GM23338 (cell line): Measurements from ENCODE around the gene POLE. TPM values are rescaled to one million over a fixed set of nuclear protein-coding genes. Genes with fewer than 3 reads are reported as not detected.

Experiments
- ATAC-seq: fragments of 200-7000 bp; cut with Tn5 transposase; 3 replicates; pipeline ENCODE4 v1.9.1; 2020
- DNase-seq: peaks from one replicate; pipeline ENCODE4 v3.0.0-alpha.2; 2015; ENCODE audit warnings: low spot score
- H2AFZ ChIP-seq: fragments of 200-600 bp; sonication (generic); 2 replicates; pipeline ENCODE4 v1.8.0; 2016; ENCODE audit warnings: antibody characterized with exemption, mild to moderate bottlenecking, moderate library complexity
- H3F3A ChIP-seq: fragments of 200-600 bp; sonication (generic); replicated peaks from 2 replicates; pipeline ENCODE4 v1.8.0; 2017; ENCODE audit warnings: antibody characterized with exemption, mixed run types, low read depth
- H3K27ac ChIP-seq: fragments of 200-600 bp; sonication (generic); 2 replicates; pipeline ENCODE4 v1.6.1; 2016; ENCODE audit warnings: low read depth
- H3K27me3 ChIP-seq: fragments of 200-600 bp; sonication (generic); 2 replicates; pipeline ENCODE4 v1.8.0; 2016; ENCODE audit warnings: mild to moderate bottlenecking, mixed run types, moderate library complexity; ENCODE audit not compliant: insufficient read depth
- H3K36me3 ChIP-seq: fragments of 200-600 bp; sonication (generic); 2 replicates; pipeline ENCODE4 v1.8.0; 2016; ENCODE audit warnings: mild to moderate bottlenecking; ENCODE audit not compliant: insufficient read depth
- H3K4me1 ChIP-seq: fragments of 200-600 bp; sonication (generic); 2 replicates; pipeline ENCODE4 v1.8.0; 2016; ENCODE audit warnings: mild to moderate bottlenecking, moderate library complexity; ENCODE audit not compliant: insufficient read depth
- H3K4me2 ChIP-seq: fragments of 200-600 bp; sonication (generic); 2 replicates; pipeline ENCODE4 v1.7.1; 2017; ENCODE audit warnings: mixed run types
- H3K4me3 ChIP-seq: fragments of 200-600 bp; sonication (generic); 2 replicates; pipeline ENCODE4 v1.6.1; 2016; ENCODE audit warnings: mixed run types
- H3K79me2 ChIP-seq: fragments of 200-600 bp; sonication (generic); replicated peaks from 2 replicates; pipeline ENCODE4 v1.8.0; 2017; ENCODE audit warnings: mild to moderate bottlenecking; ENCODE audit not compliant: insufficient read depth
- H3K9me2 ChIP-seq: fragments of 200-600 bp; sonication (generic); 2 replicates; pipeline ENCODE4 v1.8.0; 2017; ENCODE audit not compliant: insufficient read depth
- H4K20me1 ChIP-seq: fragments of 200-600 bp; sonication (generic); replicated peaks from 2 replicates; pipeline ENCODE4 v1.8.0; 2017; ENCODE audit warnings: mild to moderate bottlenecking; ENCODE audit not compliant: insufficient read depth
- H3K27ac Mint-ChIP-seq: 2 replicates; pipeline ENCODE4 v1.8.0; 2020; ENCODE audit warnings: inconsistent platforms, mild to moderate bottlenecking, moderate library complexity, mixed read lengths
- H3K27me3 Mint-ChIP-seq: 3 replicates; pipeline ENCODE4 v1.8.0; 2022; ENCODE audit warnings: low read depth, mild to moderate bottlenecking, moderate library complexity, mixed read lengths, inconsistent platforms; ENCODE audit not compliant: insufficient read depth, poor library complexity
- H3K36me3 Mint-ChIP-seq: 3 replicates; pipeline ENCODE4 v1.8.0; 2021; ENCODE audit warnings: low read depth, mild to moderate bottlenecking, inconsistent platforms, moderate library complexity, mixed read lengths
- H3K4me1 Mint-ChIP-seq: 3 replicates; pipeline ENCODE4 v1.8.0; 2020; ENCODE audit warnings: mild to moderate bottlenecking, inconsistent platforms, mixed read lengths
- H3K4me3 Mint-ChIP-seq: 3 replicates; pipeline ENCODE4 v1.8.0; 2021; ENCODE audit warnings: moderate library complexity, mild to moderate bottlenecking, inconsistent platforms, mixed read lengths
- H3K9me3 Mint-ChIP-seq: 3 replicates; pipeline ENCODE4 v1.8.0; 2020; ENCODE audit warnings: moderate library complexity, mild to moderate bottlenecking, inconsistent platforms, mixed read lengths
- EZH2 ChIP-seq: fragments of 200-600 bp; sonication (generic); IDR thresholded peaks from one replicate; pipeline ENCODE4 v1.8.0; 2017; ENCODE audit warnings: antibody characterized with exemption, mild to moderate bottlenecking, low read depth; ENCODE audit not compliant: unreplicated experiment
- EZH2phosphoT487 ChIP-seq: fragments of 200-600 bp; sonication (generic); IDR thresholded peaks from one replicate; pipeline ENCODE4 v1.8.1; 2018; ENCODE audit warnings: antibody characterized with exemption; ENCODE audit not compliant: unreplicated experiment
- JUNB ChIP-seq: IDR thresholded peaks from one replicate; pipeline ENCODE4 v1.6.1; 2016; ENCODE audit warnings: antibody characterized with exemption; ENCODE audit not compliant: unreplicated experiment
- POLR2AphosphoS5 ChIP-seq: IDR thresholded peaks from 2 replicates; pipeline ENCODE4 v1.6.1; 2016; ENCODE audit warnings: antibody characterized with exemption, low read depth
- STAT1 ChIP-seq: IDR thresholded peaks from one replicate; pipeline ENCODE4 v1.6.1; 2016; ENCODE audit warnings: antibody characterized with exemption; ENCODE audit not compliant: unreplicated experiment
- ZNF114 ChIP-seq: fragments of 250-450 bp; sonication (Bioruptor Pico); IDR thresholded peaks from 2 replicates; pipeline ENCODE4 v1.5.0; 2020; ENCODE audit warnings: mild to moderate bottlenecking, moderate library complexity
- ZNF331 ChIP-seq: fragments of 250-450 bp; sonication (Bioruptor Pico); IDR thresholded peaks from 2 replicates; pipeline ENCODE4 v1.5.0; 2020; ENCODE audit warnings: low read depth, mild to moderate bottlenecking, moderate library complexity
- polyA plus RNA-seq: library from polyadenylated mRNA; unstranded; fragments of >200 nt; fragmentation: Nextera tagmentation; extraction: Ambion mirVana; gene quantifications from 2 replicates; pipeline ENCODE4 v1.2.1, GENCODE V29; 2016
- total RNA-seq: library from RNA; depleted of rRNA; stranded (reverse); fragments of >200 nt; shearing (Covaris generic); gene quantifications from 2 replicates; pipeline ENCODE4 v1.2.3, GENCODE V29; 2014
- TF ChIP-seq, protein P1 (sequence below): IDR thresholded peaks from 2 replicates; pipeline ENCODE4 v1.6.1; 2016; ENCODE audit warnings: antibody characterized with exemption
- TF ChIP-seq, protein P2 (sequence below): fragments of 250-450 bp; sonication (Bioruptor Pico); IDR thresholded peaks from 2 replicates; pipeline ENCODE4 v1.5.0; 2020; ENCODE audit warnings: mild to moderate bottlenecking, moderate library complexity
- TF ChIP-seq, protein P3 (sequence below): IDR thresholded peaks from one replicate; pipeline ENCODE4 v1.6.1; 2018; ENCODE audit warnings: antibody characterized with exemption; ENCODE audit not compliant: unreplicated experiment
- TF ChIP-seq, protein P4 (sequence below), 2 experiments: fragments of 200-600 bp in 1 of 2; sonication (generic) in 1 of 2; conservative IDR thresholded peaks; 2 replicates each; pipeline versions ENCODE4 v1.5.1 to v1.6.1; 2016 to 2017; ENCODE audit warnings: antibody characterized with exemption in 2 of 2, low read depth in 2 of 2, mild to moderate bottlenecking in 2 of 2, moderate library complexity in 1 of 2

The POLE gene
- total and polyA plus RNA-seq, 2 experiments from 2014 or later = 33.6 to 125 TPM

DNA sequence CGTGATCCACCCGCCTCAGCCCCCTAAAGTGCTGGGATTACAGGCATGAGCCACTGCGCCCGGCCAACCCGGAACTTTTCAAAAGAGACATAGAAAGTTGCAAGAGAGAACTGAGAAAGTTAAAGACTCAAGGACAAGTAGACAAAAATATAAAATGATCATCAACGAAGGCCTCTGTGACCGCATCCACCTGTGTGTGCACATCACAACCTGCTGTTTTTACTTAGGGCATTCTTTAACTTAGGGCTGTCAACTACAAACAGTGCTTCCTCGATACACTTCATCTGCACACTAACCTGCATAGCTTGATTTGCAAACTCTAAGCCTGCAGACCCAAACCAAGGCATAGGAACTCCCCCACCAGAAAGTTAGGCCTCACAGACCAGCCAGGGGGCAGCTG, 53.7 kb downstream of the POLE start:
- Mint-ChIP-seq H3K9me3 (no peaks in the 10 kb centered on the region; the same call in 2 of the 3 replicates), H3K27ac (no peak overlapping the region), H3K27me3 (peaks cover 14% of the 10 kb centered on the region), H3K4me3 (no peak overlapping the region), H3K36me3 (peaks cover 99% of the 10 kb centered on the region), H3K4me1 (no peaks in the 10 kb centered on the region)
- DNase-seq (no peak), ATAC-seq (no peak)
- Histone ChIP-seq H4K20me1 (peaks cover 28% of the 10 kb centered on the region), H3K27ac (no peak overlapping the region), H3K36me3 (peaks cover 49% of the 10 kb centered on the region), H3K4me1 (no peaks in the 10 kb centered on the region), H3K9me2 (no peaks in the 10 kb centered on the region), H3K79me2 (no peaks in the 10 kb centered on the region), H2AFZ (no peak overlapping the region), H3F3A (peaks cover 9% of the 10 kb centered on the region; the same call in 1 of the 2 replicates), H3K27me3 (no peaks in the 10 kb centered on the region), H3K4me2 (no peak overlapping the region), H3K4me3 (no peak overlapping the region)
- TF ChIP-seq EZH2 = no peak
- TF ChIP-seq, protein P1, sequence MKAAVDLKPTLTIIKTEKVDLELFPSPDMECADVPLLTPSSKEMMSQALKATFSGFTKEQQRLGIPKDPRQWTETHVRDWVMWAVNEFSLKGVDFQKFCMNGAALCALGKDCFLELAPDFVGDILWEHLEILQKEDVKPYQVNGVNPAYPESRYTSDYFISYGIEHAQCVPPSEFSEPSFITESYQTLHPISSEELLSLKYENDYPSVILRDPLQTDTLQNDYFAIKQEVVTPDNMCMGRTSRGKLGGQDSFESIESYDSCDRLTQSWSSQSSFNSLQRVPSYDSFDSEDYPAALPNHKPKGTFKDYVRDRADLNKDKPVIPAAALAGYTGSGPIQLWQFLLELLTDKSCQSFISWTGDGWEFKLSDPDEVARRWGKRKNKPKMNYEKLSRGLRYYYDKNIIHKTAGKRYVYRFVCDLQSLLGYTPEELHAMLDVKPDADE = no peak
- TF ChIP-seq ZNF331 = no peak
- TF ChIP-seq POLR2AphosphoS5 = no peak
- TF ChIP-seq, protein P2, sequence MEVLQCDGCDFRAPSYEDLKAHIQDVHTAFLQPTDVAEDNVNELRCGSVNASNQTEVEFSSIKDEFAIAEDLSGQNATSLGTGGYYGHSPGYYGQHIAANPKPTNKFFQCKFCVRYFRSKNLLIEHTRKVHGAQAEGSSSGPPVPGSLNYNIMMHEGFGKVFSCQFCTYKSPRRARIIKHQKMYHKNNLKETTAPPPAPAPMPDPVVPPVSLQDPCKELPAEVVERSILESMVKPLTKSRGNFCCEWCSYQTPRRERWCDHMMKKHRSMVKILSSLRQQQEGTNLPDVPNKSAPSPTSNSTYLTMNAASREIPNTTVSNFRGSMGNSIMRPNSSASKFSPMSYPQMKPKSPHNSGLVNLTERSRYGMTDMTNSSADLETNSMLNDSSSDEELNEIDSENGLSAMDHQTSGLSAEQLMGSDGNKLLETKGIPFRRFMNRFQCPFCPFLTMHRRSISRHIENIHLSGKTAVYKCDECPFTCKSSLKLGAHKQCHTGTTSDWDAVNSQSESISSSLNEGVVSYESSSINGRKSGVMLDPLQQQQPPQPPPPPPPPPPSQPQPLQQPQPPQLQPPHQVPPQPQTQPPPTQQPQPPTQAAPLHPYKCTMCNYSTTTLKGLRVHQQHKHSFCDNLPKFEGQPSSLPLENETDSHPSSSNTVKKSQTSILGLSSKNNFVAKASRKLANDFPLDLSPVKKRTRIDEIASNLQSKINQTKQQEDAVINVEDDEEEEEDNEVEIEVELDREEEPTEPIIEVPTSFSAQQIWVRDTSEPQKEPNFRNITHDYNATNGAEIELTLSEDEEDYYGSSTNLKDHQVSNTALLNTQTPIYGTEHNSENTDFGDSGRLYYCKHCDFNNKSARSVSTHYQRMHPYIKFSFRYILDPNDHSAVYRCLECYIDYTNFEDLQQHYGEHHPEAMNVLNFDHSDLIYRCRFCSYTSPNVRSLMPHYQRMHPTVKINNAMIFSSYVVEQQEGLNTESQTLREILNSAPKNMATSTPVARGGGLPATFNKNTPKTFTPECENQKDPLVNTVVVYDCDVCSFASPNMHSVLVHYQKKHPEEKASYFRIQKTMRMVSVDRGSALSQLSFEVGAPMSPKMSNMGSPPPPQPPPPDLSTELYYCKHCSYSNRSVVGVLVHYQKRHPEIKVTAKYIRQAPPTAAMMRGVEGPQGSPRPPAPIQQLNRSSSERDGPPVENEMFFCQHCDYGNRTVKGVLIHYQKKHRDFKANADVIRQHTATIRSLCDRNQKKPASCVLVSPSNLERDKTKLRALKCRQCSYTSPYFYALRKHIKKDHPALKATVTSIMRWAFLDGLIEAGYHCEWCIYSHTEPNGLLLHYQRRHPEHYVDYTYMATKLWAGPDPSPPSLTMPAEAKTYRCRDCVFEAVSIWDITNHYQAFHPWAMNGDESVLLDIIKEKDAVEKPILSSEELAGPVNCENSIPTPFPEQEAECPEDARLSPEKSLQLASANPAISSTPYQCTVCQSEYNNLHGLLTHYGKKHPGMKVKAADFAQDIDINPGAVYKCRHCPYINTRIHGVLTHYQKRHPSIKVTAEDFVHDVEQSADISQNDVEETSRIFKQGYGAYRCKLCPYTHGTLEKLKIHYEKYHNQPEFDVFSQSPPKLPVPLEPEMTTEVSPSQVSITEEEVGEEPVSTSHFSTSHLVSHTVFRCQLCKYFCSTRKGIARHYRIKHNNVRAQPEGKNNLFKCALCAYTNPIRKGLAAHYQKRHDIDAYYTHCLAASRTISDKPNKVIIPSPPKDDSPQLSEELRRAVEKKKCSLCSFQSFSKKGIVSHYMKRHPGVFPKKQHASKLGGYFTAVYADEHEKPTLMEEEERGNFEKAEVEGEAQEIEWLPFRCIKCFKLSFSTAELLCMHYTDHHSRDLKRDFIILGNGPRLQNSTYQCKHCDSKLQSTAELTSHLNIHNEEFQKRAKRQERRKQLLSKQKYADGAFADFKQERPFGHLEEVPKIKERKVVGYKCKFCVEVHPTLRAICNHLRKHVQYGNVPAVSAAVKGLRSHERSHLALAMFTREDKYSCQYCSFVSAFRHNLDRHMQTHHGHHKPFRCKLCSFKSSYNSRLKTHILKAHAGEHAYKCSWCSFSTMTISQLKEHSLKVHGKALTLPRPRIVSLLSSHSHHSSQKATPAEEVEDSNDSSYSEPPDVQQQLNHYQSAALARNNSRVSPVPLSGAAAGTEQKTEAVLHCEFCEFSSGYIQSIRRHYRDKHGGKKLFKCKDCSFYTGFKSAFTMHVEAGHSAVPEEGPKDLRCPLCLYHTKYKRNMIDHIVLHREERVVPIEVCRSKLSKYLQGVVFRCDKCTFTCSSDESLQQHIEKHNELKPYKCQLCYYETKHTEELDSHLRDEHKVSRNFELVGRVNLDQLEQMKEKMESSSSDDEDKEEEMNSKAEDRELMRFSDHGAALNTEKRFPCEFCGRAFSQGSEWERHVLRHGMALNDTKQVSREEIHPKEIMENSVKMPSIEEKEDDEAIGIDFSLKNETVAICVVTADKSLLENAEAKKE (CRISPR knock-in tag) = no peak
- no peak for TF ChIP-seq EZH2phosphoT487
- TF ChIP-seq, protein P3, sequence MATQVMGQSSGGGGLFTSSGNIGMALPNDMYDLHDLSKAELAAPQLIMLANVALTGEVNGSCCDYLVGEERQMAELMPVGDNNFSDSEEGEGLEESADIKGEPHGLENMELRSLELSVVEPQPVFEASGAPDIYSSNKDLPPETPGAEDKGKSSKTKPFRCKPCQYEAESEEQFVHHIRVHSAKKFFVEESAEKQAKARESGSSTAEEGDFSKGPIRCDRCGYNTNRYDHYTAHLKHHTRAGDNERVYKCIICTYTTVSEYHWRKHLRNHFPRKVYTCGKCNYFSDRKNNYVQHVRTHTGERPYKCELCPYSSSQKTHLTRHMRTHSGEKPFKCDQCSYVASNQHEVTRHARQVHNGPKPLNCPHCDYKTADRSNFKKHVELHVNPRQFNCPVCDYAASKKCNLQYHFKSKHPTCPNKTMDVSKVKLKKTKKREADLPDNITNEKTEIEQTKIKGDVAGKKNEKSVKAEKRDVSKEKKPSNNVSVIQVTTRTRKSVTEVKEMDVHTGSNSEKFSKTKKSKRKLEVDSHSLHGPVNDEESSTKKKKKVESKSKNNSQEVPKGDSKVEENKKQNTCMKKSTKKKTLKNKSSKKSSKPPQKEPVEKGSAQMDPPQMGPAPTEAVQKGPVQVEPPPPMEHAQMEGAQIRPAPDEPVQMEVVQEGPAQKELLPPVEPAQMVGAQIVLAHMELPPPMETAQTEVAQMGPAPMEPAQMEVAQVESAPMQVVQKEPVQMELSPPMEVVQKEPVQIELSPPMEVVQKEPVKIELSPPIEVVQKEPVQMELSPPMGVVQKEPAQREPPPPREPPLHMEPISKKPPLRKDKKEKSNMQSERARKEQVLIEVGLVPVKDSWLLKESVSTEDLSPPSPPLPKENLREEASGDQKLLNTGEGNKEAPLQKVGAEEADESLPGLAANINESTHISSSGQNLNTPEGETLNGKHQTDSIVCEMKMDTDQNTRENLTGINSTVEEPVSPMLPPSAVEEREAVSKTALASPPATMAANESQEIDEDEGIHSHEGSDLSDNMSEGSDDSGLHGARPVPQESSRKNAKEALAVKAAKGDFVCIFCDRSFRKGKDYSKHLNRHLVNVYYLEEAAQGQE = no peak
- TF ChIP-seq JUNB = no peak
- TF ChIP-seq STAT1 = no peak
- no peak for TF ChIP-seq ZNF114
- TF ChIP-seq, protein P4, sequence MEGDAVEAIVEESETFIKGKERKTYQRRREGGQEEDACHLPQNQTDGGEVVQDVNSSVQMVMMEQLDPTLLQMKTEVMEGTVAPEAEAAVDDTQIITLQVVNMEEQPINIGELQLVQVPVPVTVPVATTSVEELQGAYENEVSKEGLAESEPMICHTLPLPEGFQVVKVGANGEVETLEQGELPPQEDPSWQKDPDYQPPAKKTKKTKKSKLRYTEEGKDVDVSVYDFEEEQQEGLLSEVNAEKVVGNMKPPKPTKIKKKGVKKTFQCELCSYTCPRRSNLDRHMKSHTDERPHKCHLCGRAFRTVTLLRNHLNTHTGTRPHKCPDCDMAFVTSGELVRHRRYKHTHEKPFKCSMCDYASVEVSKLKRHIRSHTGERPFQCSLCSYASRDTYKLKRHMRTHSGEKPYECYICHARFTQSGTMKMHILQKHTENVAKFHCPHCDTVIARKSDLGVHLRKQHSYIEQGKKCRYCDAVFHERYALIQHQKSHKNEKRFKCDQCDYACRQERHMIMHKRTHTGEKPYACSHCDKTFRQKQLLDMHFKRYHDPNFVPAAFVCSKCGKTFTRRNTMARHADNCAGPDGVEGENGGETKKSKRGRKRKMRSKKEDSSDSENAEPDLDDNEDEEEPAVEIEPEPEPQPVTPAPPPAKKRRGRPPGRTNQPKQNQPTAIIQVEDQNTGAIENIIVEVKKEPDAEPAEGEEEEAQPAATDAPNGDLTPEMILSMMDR (conservative IDR thresholded peaks at IDR 0.05; ENCODE audit: low read depth in 2 of 2) = no peak
